HuH-7 (cell line): ENCODE results near the gene PCNX1.

Source experiments
- DNase-seq: peaks from one replicate; pipeline ENCODE4 v3.0.0; 2011; ENCODE audit warnings: low spot score

The PCNX1 gene

DNA sequence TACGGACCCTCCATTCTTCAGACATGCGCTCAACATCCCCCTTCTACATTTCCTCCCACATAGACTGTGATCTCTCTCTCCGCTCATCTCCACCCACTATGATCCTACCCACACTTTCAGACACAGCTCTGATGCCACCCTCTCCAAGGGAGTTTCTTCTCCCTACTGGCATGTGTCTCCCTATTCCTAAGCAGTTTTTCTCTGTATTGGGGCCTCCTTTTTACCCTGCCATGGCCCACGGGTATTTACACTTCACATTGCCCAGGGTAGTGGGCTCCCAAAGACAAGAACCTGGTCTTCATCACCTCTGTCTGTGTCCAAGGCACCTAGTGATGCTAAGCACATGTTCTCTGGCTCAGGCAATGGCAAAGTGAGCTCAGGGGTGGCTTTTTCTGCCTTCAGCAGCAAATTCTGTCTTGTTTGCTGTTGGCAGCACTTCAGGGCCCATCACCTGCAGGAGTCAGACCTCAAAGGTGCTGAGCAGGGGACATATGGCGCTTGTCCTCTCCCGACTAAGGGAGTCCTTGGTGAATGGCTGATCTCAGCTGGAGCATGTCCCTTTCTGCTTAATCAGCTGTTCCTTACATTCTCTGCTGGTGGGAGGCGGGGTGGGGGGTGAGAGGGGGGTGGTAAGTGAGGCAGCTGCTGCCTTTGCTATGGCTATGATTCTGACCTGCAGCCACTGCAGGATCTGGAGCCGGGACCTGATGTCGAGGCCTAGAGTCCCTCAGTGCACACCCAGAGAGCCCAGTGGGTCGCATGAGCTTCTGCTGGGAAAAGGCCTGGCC, 256.8 kb downstream of the PCNX1 start:
- no peak for DNase-seq
